PC-9 (cell line): ENCODE results near the gene PLEKHA6.

Experiments
- EZH2 ChIP-seq: fragments of 200-600 bp; sonication (generic); IDR thresholded peaks from 2 replicates; pipeline ENCODE4 v1.8.0; 2017; ENCODE audit warnings: antibody characterized with exemption, low read depth
- TF ChIP-seq, protein P1 (sequence below): fragments of 200-600 bp; sonication (generic); conservative IDR thresholded peaks from 2 replicates; pipeline ENCODE4 v1.6.1; 2017; ENCODE audit warnings: mixed run types, antibody characterized with exemption, mild to moderate bottlenecking, moderate library complexity

DNA sequence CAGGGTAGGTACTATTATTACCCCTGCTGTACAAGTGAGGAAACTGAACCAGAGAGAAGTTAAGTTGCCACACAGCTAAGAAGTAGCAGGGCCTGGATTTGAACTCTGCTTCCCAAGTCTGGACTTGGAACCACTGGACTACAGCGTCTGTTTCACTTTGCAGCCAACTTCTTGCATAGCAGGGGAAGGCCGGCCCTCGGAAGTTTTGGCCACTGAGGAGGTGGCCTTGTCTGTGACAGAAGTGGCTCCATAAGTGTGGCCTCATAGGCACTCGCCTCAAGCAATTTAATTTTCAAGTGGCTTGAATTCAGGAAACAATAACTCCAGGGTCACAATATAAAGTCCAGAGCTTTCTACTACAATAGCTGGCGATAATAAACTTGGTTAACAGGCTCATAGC lies 41.4 kb downstream of the PLEKHA6 start:
- TF ChIP-seq, protein P1, sequence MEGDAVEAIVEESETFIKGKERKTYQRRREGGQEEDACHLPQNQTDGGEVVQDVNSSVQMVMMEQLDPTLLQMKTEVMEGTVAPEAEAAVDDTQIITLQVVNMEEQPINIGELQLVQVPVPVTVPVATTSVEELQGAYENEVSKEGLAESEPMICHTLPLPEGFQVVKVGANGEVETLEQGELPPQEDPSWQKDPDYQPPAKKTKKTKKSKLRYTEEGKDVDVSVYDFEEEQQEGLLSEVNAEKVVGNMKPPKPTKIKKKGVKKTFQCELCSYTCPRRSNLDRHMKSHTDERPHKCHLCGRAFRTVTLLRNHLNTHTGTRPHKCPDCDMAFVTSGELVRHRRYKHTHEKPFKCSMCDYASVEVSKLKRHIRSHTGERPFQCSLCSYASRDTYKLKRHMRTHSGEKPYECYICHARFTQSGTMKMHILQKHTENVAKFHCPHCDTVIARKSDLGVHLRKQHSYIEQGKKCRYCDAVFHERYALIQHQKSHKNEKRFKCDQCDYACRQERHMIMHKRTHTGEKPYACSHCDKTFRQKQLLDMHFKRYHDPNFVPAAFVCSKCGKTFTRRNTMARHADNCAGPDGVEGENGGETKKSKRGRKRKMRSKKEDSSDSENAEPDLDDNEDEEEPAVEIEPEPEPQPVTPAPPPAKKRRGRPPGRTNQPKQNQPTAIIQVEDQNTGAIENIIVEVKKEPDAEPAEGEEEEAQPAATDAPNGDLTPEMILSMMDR: no peak
- TF ChIP-seq EZH2: no peak
